Stomach (tissue), 9 donors: ENCODE data around the gene RTN4RL1. TPM values are rescaled to one million over a fixed set of nuclear protein-coding genes. Genes with fewer than 3 reads are reported as not detected.
A peak's percentile ranks its signal among the peaks of the same experiment; 100 is the strongest.

Experiments
- DNase-seq, 2 donors: peaks; one replicate each; pipeline versions ENCODE4 v3.0.0 to v3.0.0-alpha.2; 2013 to 2019
- H3K27ac ChIP-seq, 5 donors: fragments of 200-600 bp in 4 of 5; sonication (generic) in 4 of 5; one replicate each; pipeline ENCODE4 v1.5.1; 2013 to 2019; ENCODE audit warnings: mild to moderate bottlenecking in 1 of 5, moderate library complexity in 1 of 5
- H3K27me3 ChIP-seq, 3 donors: fragments of 200-600 bp; sonication (generic); one replicate each; pipeline ENCODE4 v1.5.1; 2017 to 2019; ENCODE audit warnings: mixed run types in 1 of 3
- H3K36me3 ChIP-seq, 4 donors: fragments of 200-600 bp; sonication (generic); 1 replicate in 3 of 4; 2 replicates in 1 of 4; pipeline ENCODE4 v1.5.1; 2016 to 2019
- H3K4me1 ChIP-seq, 4 donors: fragments of 200-600 bp; sonication (generic); one replicate each; pipeline ENCODE4 v1.5.1; 2016 to 2019
- H3K4me3 ChIP-seq, 4 donors: fragments of 200-600 bp; sonication (generic) in 3 of 4; one replicate each; pipeline ENCODE4 v1.5.1; 2016 to 2019; ENCODE audit warnings: mild to moderate bottlenecking in 1 of 4
- H3K9me3 ChIP-seq, 4 donors: fragments of 200-600 bp; sonication (generic); one replicate each; pipeline ENCODE4 v1.5.1; 2016 to 2019
- CTCF ChIP-seq, 7 experiments: fragments of 450-650 bp in 4 of 7; fragments of 200-600 bp in 3 of 7; sonication (generic) in 3 of 7; IDR thresholded peaks; one replicate each; pipeline ENCODE4 v1.5.1; 2016 to 2019; ENCODE audit warnings: antibody characterized with exemption in 7 of 7, control low read depth in 2 of 7, mild to moderate bottlenecking in 1 of 7
- EP300 ChIP-seq: sonication (generic); formaldehyde crosslinking; IDR thresholded peaks from one replicate; pipeline ENCODE4 v1.6.1; 2017; ENCODE audit warnings: antibody characterized with exemption
- POLR2A ChIP-seq, 4 donors: fragments of 450-650 bp; IDR thresholded peaks; one replicate each; pipeline ENCODE4 v1.6.1; 2016; ENCODE audit warnings: antibody characterized with exemption in 4 of 4, control low read depth in 2 of 4, mild to moderate bottlenecking in 1 of 4, moderate library complexity in 1 of 4
- POLR2AphosphoS5 ChIP-seq, 3 donors: sonication (generic); formaldehyde crosslinking; IDR thresholded peaks; one replicate each; pipeline ENCODE4 v1.6.1; 2016; ENCODE audit warnings: antibody characterized with exemption in 3 of 3
- WGBS, 5 donors: extraction: QIAGEN DNeasy Blood & Tissue Kit in 3 of 5; methylation state at CpG; one replicate each; pipeline versions ENCODE4 v1.1.5 to v1.1.7; 2013 to 2018; 5-methylcytosine and 5-hydroxymethylcytosine counted together
- intact Hi-C: fragments of 100-400 bp; cut with DNase I; formaldehyde crosslinking; loops from one replicate; pipeline ENCODE4 v1.15.1; 2023; ENCODE audit warnings: low total_unique reads
- polyA plus RNA-seq, 3 donors: library from polyadenylated mRNA; stranded (reverse); fragments of 200-250 nt; gene quantifications; one replicate each; pipeline ENCODE4 v1.2.3, GENCODE V29; 2013
- total RNA-seq, 5 donors: library from RNA; depleted of rRNA; stranded (reverse); fragments of >200 nt; gene quantifications; one replicate each; pipeline versions ENCODE4 v1.1.0 to v1.2.3, GENCODE V29; 2014 to 2016
- donor health status: healthy with polysubstance abuse.
- donor health status: Bipolar disorder and iron deficiency.
- donor health status: healthy.

The RTN4RL1 gene
- total and polyA plus RNA-seq, 8 donors: 0.50 to 0.92 (median 0.72) TPM; not detected in 4

- TF ChIP-seq CTCF (IDR thresholded peaks at IDR 0.05) (no peak), POLR2A (IDR thresholded peaks at IDR 0.05) (no peak), POLR2AphosphoS5 (IDR thresholded peaks at IDR 0.05) (no peak), EP300 (no peak)
- H3K4me3 ChIP-seq: no peak overlapping the region
- no peak overlapping the region for H3K27ac ChIP-seq
- no peaks in the 10 kb centered on the region for H3K36me3 ChIP-seq
- intact Hi-C loops: no loop called here
- DNase-seq: peak; percentile 32 to 75
- H3K4me1 ChIP-seq: peaks cover 0 to 7% (median 6%) of the 10 kb centered on the region in 4 donors
- peaks cover 0 to 1% (median 0%) of the 10 kb centered on the region in 3 donors for H3K27me3 ChIP-seq
- H3K9me3 ChIP-seq: no peaks in the 10 kb centered on the region
- WGBS, 5 donors: 40 to 66% (median 44%) methylated on average over 16 to 22 of the region's 22 CpGs
Measured at GRCh38 chr17:1947229-1947742, 77.8 kb downstream of the RTN4RL1 start.

GRCh38 chr17:1946021-1946932, 78.9 kb downstream of the RTN4RL1 start:
- no peak for TF ChIP-seq CTCF (IDR thresholded peaks at IDR 0.05)
- no peak for TF ChIP-seq POLR2A (IDR thresholded peaks at IDR 0.05)
- WGBS, 5 donors: 85 to 90% (median 89%) methylated on average over 13 to 20 of the region's 20 CpGs
- H3K27ac ChIP-seq: no peak overlapping the region
- peaks cover 0 to 7% (median 6%) of the 10 kb centered on the region in 4 donors for H3K4me1 ChIP-seq
- H3K4me3 ChIP-seq: no peak overlapping the region
- DNase-seq: no peak
- H3K27me3 ChIP-seq: peaks cover 0 to 8% (median 0%) of the 10 kb centered on the region in 3 donors
- intact Hi-C loops: no loop called here
- H3K36me3 ChIP-seq: no peaks in the 10 kb centered on the region
- no peaks in the 10 kb centered on the region for H3K9me3 ChIP-seq

- no peak overlapping the region for H3K27ac ChIP-seq
- H3K36me3 ChIP-seq: no peaks in the 10 kb centered on the region
- H3K4me1 ChIP-seq: peaks cover 0 to 7% (median 6%) of the 10 kb centered on the region in 4 donors
- no peaks in the 10 kb centered on the region for H3K9me3 ChIP-seq
- H3K4me3 ChIP-seq: no peak overlapping the region
- WGBS, 5 donors: 90 to 95% (median 94%) methylated on average over 11 to 12 of the region's 12 CpGs
- no peak for DNase-seq
- intact Hi-C loops: no loop called here
- H3K27me3 ChIP-seq: peaks cover 0 to 13% (median 0%) of the 10 kb centered on the region in 3 donors
- TF ChIP-seq CTCF (IDR thresholded peaks at IDR 0.05): no peak
- no peak for TF ChIP-seq POLR2A (IDR thresholded peaks at IDR 0.05)
- no peak for TF ChIP-seq EP300
- no peak for TF ChIP-seq POLR2AphosphoS5 (IDR thresholded peaks at IDR 0.05)
Measured at GRCh38 chr17:1945621-1946020, 79.5 kb downstream of the RTN4RL1 start.

- Histone ChIP-seq H3K36me3 (no peaks in the 10 kb centered on the region), H3K4me3 (no peak overlapping the region), H3K27ac (no peak overlapping the region), H3K4me1 (peaks cover 0 to 7% (median 6%) of the 10 kb centered on the region in 4 donors), H3K27me3 (peaks cover 0 to 13% (median 0%) of the 10 kb centered on the region in 3 donors), H3K9me3 (no peaks in the 10 kb centered on the region)
- intact Hi-C loops: no loop called here
- 63 to 82% (median 71%) methylated on average over 9 to 11 of the region's 11 CpGs for WGBS, 5 donors
- TF ChIP-seq POLR2A (IDR thresholded peaks at IDR 0.05) (no peak), EP300 (no peak), POLR2AphosphoS5 (IDR thresholded peaks at IDR 0.05) (no peak), CTCF (IDR thresholded peaks at IDR 0.05) (no peak)
- no peak for DNase-seq
Measured at GRCh38 chr17:1943436-1943831, 81.7 kb downstream of the RTN4RL1 start.
